Measurements from ENCODE around the gene CHCHD1.

The CHCHD1 gene

DNA sequence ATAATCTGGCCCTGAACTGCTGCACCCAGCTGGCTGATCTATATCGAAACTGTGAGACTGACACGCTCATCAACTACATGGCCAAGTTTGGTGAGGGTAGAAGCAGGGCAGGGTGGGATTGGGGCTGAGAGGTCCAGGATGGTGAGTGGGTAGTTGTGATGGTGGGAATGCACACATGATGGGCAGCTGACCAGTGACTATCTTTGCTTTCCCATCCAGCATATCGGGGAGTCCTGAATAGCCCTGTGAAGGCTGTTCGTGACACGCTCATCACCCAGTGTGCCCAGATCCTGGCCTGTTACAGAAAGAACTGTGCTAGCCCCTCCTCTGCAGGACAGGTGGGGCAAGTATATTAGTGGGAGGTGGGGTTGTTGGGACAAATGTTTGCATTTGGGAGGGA, 12.5 kb upstream of the CHCHD1 start:
- H3K27me3 ChIP-seq (ENCODE audit: control insufficient read depth in 1 of 2, insufficient read depth in 2 of 2, low read length in 2 of 2): no peaks in the 10 kb centered on the region
- H3K4me3 ChIP-seq (ENCODE audit: low read length in 2 of 2): no peak overlapping the region
- H3K36me3 ChIP-seq (ENCODE audit: control insufficient read depth in 2 of 2, insufficient read depth in 2 of 2, low read length in 2 of 2): peaks cover 59 to 64% of the 10 kb centered on the region in 2 donors
- no peak overlapping the region for H3K27ac ChIP-seq (ENCODE audit: low read length)
- H3K9me3 ChIP-seq (ENCODE audit: control insufficient read depth in 2 of 2, low read length in 2 of 2): no peaks in the 10 kb centered on the region
- peaks cover 24% of the 10 kb centered on the region for H3K4me1 ChIP-seq (ENCODE audit: control insufficient read depth, insufficient read depth, low read length)
- H3K9ac ChIP-seq (ENCODE audit: low read length in 2 of 2): no peak overlapping the region

- Histone ChIP-seq H3K36me3 (ENCODE audit: control insufficient read depth in 2 of 2, insufficient read depth in 2 of 2, low read length in 2 of 2) (peaks cover 39 to 50% of the 10 kb centered on the region in 2 donors), H3K27me3 (ENCODE audit: control insufficient read depth in 1 of 2, insufficient read depth in 2 of 2, low read length in 2 of 2) (no peaks in the 10 kb centered on the region), H3K9me3 (ENCODE audit: control insufficient read depth in 2 of 2, low read length in 2 of 2) (no peaks in the 10 kb centered on the region), H3K4me1 (ENCODE audit: control insufficient read depth, insufficient read depth, low read length) (peaks cover 36% of the 10 kb centered on the region), H3K9ac (ENCODE audit: low read length in 2 of 2) (peak overlapping the region; percentile 79 to 89), H3K4me3 (ENCODE audit: low read length in 2 of 2) (peak overlapping the region; percentile 93 to 96), H3K27ac (ENCODE audit: low read length) (peak overlapping the region; percentile 91)
These were observed 10.0 kb upstream of the CHCHD1 start for GRCh38 chr10:73771722-73772280.

DNA sequence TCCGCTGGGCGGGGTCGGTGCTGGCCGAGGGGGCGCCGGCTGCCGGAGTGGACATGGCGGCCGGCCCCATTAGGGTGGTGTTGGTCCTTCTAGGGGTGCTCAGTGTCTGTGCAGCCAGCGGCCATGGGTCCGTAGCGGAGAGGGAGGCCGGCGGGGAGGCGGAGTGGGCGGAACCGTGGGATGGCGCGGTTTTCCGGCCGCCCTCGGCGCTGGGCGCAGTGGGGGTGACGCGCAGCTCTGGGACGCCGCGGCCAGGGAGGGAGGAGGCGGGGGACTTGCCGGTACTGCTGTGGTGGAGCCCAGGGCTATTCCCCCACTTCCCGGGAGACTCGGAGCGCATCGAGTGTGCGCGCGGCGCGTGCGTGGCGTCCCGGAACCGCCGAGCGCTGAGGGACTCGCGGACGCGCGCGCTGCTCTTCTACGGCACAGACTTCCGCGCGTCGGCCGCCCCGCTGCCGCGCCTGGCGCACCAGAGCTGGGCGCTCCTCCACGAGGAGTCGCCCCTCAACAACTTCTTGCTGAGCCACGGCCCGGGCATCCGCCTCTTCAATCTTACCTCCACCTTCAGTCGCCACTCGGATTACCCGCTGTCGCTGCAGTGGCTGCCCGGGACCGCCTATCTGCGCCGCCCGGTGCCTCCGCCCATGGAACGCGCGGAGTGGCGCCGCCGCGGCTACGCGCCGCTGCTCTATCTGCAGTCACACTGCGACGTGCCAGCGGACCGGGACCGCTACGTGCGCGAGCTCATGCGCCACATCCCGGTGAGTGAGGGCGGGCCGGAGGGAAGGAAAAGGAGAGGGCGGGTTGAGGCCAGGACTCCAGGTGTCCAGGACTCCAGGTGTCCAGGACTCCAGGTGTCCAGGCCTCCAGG, 9.3 kb upstream of the CHCHD1 start:
- H3K9ac ChIP-seq (ENCODE audit: low read length in 2 of 2): peak overlapping the region; percentile 79 to 89
- H3K4me1 ChIP-seq (ENCODE audit: control insufficient read depth, insufficient read depth, low read length): peaks cover 36% of the 10 kb centered on the region
- no peaks in the 10 kb centered on the region for H3K27me3 ChIP-seq (ENCODE audit: control insufficient read depth in 1 of 2, insufficient read depth in 2 of 2, low read length in 2 of 2)
- peaks cover 37 to 47% of the 10 kb centered on the region in 2 donors for H3K36me3 ChIP-seq (ENCODE audit: control insufficient read depth in 2 of 2, insufficient read depth in 2 of 2, low read length in 2 of 2)
- H3K27ac ChIP-seq (ENCODE audit: low read length): peak overlapping the region; percentile 91
- H3K9me3 ChIP-seq (ENCODE audit: control insufficient read depth in 2 of 2, low read length in 2 of 2): no peaks in the 10 kb centered on the region
- peak overlapping the region; percentile 93 to 96 for H3K4me3 ChIP-seq (ENCODE audit: low read length in 2 of 2)

DNA sequence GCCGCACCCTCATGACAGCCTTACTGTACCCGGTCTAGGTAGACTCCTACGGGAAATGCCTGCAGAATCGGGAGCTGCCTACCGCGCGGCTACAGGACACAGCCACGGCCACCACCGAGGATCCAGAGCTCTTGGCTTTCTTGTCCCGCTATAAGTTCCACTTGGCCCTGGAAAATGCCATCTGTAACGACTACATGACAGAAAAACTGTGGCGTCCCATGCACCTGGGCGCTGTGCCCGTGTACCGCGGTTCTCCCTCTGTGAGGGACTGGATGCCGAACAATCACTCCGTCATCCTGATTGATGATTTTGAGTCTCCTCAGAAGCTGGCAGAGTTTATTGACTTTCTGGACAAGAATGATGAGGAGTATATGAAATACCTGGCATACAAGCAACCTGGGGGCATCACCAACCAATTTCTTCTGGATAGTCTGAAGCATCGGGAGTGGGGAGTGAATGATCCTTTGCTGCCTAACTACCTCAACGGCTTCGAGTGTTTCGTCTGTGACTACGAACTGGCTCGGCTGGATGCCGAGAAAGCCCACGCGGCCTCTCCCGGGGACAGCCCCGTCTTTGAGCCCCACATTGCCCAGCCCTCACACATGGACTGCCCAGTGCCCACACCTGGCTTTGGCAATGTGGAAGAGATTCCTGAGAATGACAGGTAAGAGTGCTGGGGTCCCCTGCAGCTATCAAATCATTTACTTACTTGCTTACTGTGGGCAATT, 8.5 kb upstream of the CHCHD1 start:
- no peaks in the 10 kb centered on the region for H3K27me3 ChIP-seq (ENCODE audit: control insufficient read depth in 1 of 2, insufficient read depth in 2 of 2, low read length in 2 of 2)
- H3K36me3 ChIP-seq (ENCODE audit: control insufficient read depth in 2 of 2, insufficient read depth in 2 of 2, low read length in 2 of 2): peaks cover 35 to 42% of the 10 kb centered on the region in 2 donors
- H3K4me3 ChIP-seq (ENCODE audit: low read length in 2 of 2): peak overlapping the region; percentile 93 to 96
- peaks cover 36% of the 10 kb centered on the region for H3K4me1 ChIP-seq (ENCODE audit: control insufficient read depth, insufficient read depth, low read length)
- peak overlapping the region; percentile 91 for H3K27ac ChIP-seq (ENCODE audit: low read length)
- peak overlapping the region; percentile 79 to 89 for H3K9ac ChIP-seq (ENCODE audit: low read length in 2 of 2)
- H3K9me3 ChIP-seq (ENCODE audit: control insufficient read depth in 2 of 2, low read length in 2 of 2): no peaks in the 10 kb centered on the region

GRCh38 chr10:73774637-73775036, 7.2 kb upstream of the CHCHD1 start:
- H3K27ac ChIP-seq (ENCODE audit: low read length): no peak overlapping the region
- H3K27me3 ChIP-seq (ENCODE audit: control insufficient read depth in 1 of 2, insufficient read depth in 2 of 2, low read length in 2 of 2): no peaks in the 10 kb centered on the region
- H3K4me3 ChIP-seq (ENCODE audit: low read length in 2 of 2): peak overlapping the region in 1 of 2 donors; percentile 57
- H3K9ac ChIP-seq (ENCODE audit: low read length in 2 of 2): peak overlapping the region; percentile 41 to 42
- H3K9me3 ChIP-seq (ENCODE audit: control insufficient read depth in 2 of 2, low read length in 2 of 2): no peaks in the 10 kb centered on the region
- peaks cover 24 to 30% of the 10 kb centered on the region in 2 donors for H3K36me3 ChIP-seq (ENCODE audit: control insufficient read depth in 2 of 2, insufficient read depth in 2 of 2, low read length in 2 of 2)
- H3K4me1 ChIP-seq (ENCODE audit: control insufficient read depth, insufficient read depth, low read length): peaks cover 36% of the 10 kb centered on the region

GRCh38 chr10:73779018-73779417, 2.8 kb upstream of the CHCHD1 start:
- Histone ChIP-seq H3K27me3 (ENCODE audit: control insufficient read depth in 1 of 2, insufficient read depth in 2 of 2, low read length in 2 of 2) (no peaks in the 10 kb centered on the region), H3K4me1 (ENCODE audit: control insufficient read depth, insufficient read depth, low read length) (peaks cover 39% of the 10 kb centered on the region), H3K27ac (ENCODE audit: low read length) (no peak overlapping the region), H3K4me3 (ENCODE audit: low read length in 2 of 2) (no peak overlapping the region), H3K9ac (ENCODE audit: low read length in 2 of 2) (no peak overlapping the region), H3K9me3 (ENCODE audit: control insufficient read depth in 2 of 2, low read length in 2 of 2) (no peaks in the 10 kb centered on the region), H3K36me3 (ENCODE audit: control insufficient read depth in 2 of 2, insufficient read depth in 2 of 2, low read length in 2 of 2) (peaks cover 11 to 14% of the 10 kb centered on the region in 2 donors)

DNA sequence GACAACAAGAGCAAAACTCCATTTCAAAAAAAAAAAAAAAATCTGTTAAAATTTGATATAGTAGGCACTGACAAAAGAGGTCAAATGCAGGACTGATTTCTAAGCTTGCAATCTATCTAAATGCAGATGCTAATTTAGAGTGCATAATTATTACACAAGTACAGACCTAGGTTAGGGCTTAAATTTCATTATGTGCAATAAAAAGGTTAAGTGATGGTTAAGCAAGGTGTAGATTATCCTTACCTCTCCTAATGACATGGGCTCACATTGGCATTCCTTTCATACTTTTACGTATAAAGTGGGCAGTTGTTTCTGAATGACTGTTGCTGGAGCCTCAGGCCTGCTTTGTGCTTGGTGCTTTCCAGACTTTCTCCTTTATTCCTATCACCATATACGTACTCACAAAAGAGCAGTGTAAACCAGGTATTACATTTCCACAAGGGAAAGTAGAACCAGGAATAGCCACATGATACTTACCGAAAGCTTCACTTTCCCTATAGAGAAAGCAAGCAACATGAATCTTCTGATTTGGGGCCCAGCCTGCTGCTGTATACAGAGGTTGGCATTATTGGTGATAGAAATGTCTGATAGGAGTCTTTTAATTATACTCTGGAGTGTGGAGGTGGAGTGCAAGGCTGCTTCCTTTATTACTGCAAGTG, 2.2 kb upstream of the CHCHD1 start:
- Histone ChIP-seq H3K9ac (ENCODE audit: low read length in 2 of 2) (no peak overlapping the region), H3K27me3 (ENCODE audit: control insufficient read depth in 1 of 2, insufficient read depth in 2 of 2, low read length in 2 of 2) (no peaks in the 10 kb centered on the region), H3K9me3 (ENCODE audit: control insufficient read depth in 2 of 2, low read length in 2 of 2) (no peaks in the 10 kb centered on the region), H3K27ac (ENCODE audit: low read length) (no peak overlapping the region), H3K36me3 (ENCODE audit: control insufficient read depth in 2 of 2, insufficient read depth in 2 of 2, low read length in 2 of 2) (peaks cover 11 to 14% of the 10 kb centered on the region in 2 donors), H3K4me3 (ENCODE audit: low read length in 2 of 2) (no peak overlapping the region), H3K4me1 (ENCODE audit: control insufficient read depth, insufficient read depth, low read length) (peaks cover 33% of the 10 kb centered on the region)

- no peaks in the 10 kb centered on the region for H3K27me3 ChIP-seq (ENCODE audit: control insufficient read depth in 1 of 2, insufficient read depth in 2 of 2, low read length in 2 of 2)
- peaks cover 10 to 11% of the 10 kb centered on the region in 2 donors for H3K36me3 ChIP-seq (ENCODE audit: control insufficient read depth in 2 of 2, insufficient read depth in 2 of 2, low read length in 2 of 2)
- H3K9me3 ChIP-seq (ENCODE audit: control insufficient read depth in 2 of 2, low read length in 2 of 2): no peaks in the 10 kb centered on the region
- H3K4me3 ChIP-seq (ENCODE audit: low read length in 2 of 2): no peak overlapping the region
- peaks cover 27% of the 10 kb centered on the region for H3K4me1 ChIP-seq (ENCODE audit: control insufficient read depth, insufficient read depth, low read length)
- H3K27ac ChIP-seq (ENCODE audit: low read length): no peak overlapping the region
- H3K9ac ChIP-seq (ENCODE audit: low read length in 2 of 2): no peak overlapping the region
These were observed 1.5 kb upstream of the CHCHD1 start for GRCh38 chr10:73780301-73780700.

DNA sequence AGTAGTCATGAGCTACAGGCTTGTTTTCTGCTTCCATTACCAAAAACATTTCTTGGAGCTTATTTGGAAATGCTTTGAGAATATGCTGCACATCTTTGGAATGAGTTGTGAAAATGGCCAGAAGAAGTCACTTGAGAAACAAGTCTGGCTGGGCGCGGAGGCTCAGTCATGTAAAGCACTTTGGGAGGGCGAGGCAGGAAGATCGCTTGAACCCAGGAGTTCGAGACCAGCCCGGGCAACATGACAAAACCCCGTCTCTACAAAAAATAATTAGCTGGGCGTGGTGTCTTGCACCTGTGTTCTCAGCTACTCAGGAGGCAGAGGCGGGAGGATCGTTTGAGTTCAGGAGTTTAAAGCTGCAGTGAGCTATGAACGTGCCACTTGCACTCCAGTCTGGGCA, 882 bp upstream of the CHCHD1 start:
- Histone ChIP-seq H3K9me3 (ENCODE audit: control insufficient read depth in 2 of 2, low read length in 2 of 2) (no peaks in the 10 kb centered on the region), H3K4me3 (ENCODE audit: low read length in 2 of 2) (peak overlapping the region; percentile 89 to 90), H3K9ac (ENCODE audit: low read length in 2 of 2) (peak overlapping the region; percentile 86 to 91), H3K36me3 (ENCODE audit: control insufficient read depth in 2 of 2, insufficient read depth in 2 of 2, low read length in 2 of 2) (peaks cover 5 to 7% of the 10 kb centered on the region in 2 donors), H3K27me3 (ENCODE audit: control insufficient read depth in 1 of 2, insufficient read depth in 2 of 2, low read length in 2 of 2) (no peaks in the 10 kb centered on the region), H3K4me1 (ENCODE audit: control insufficient read depth, insufficient read depth, low read length) (peaks cover 26% of the 10 kb centered on the region), H3K27ac (ENCODE audit: low read length) (no peak overlapping the region)

GRCh38 chr10:73781548-73781878, 335 bp upstream of the CHCHD1 start:
- peaks cover 5 to 7% of the 10 kb centered on the region in 2 donors for H3K36me3 ChIP-seq (ENCODE audit: control insufficient read depth in 2 of 2, insufficient read depth in 2 of 2, low read length in 2 of 2)
- peak overlapping the region; percentile 85 for H3K27ac ChIP-seq (ENCODE audit: low read length)
- H3K4me3 ChIP-seq (ENCODE audit: low read length in 2 of 2): peak overlapping the region; percentile 89 to 90
- peaks cover 29% of the 10 kb centered on the region for H3K4me1 ChIP-seq (ENCODE audit: control insufficient read depth, insufficient read depth, low read length)
- peak overlapping the region; percentile 86 to 91 for H3K9ac ChIP-seq (ENCODE audit: low read length in 2 of 2)
- no peaks in the 10 kb centered on the region for H3K9me3 ChIP-seq (ENCODE audit: control insufficient read depth in 2 of 2, low read length in 2 of 2)
- no peaks in the 10 kb centered on the region for H3K27me3 ChIP-seq (ENCODE audit: control insufficient read depth in 1 of 2, insufficient read depth in 2 of 2, low read length in 2 of 2)
